ENCODE data around the gene COX19. TPM values are rescaled to one million over a fixed set of nuclear protein-coding genes. Genes with fewer than 3 reads are reported as not detected.
A peak's percentile ranks its signal among the peaks of the same experiment; 100 is the strongest.

Gene COX19
- total RNA-seq (2021) (28.9 and 29.3 TPM in 2 replicates), Bru-seq, nascent RNA (percentile 93 among the genes with signal in this experiment), BruChase-seq, experiment 1, labeled RNA remaining after a 2-hour chase (percentile 95 among the genes with signal in this experiment), BruChase-seq, experiment 2, labeled RNA remaining after a 6-hour chase (percentile 83 among the genes with signal in this experiment)
- long read RNA-seq, transcript COX19-201 (3 exons, 3,666 nt), result major isoform, 34 of 68 reads
- long read RNA-seq, partial matches to known transcripts, result 4 of 68 reads
- long read RNA-seq, other reads (novel, unspliced or antisense), result 28 of 68 reads

GRCh38 chr7:974820-975681 is at the start of gene COX19:
TSS of gene COX19 (minus strand) at chr7:975549. CDS start at chr7:975509, 40 bp downstream.
- peaks cover 51% of the 10 kb centered on the region for H3K79me2 ChIP-seq (ENCODE audit: low read depth)
- peak within 1 kb of the TSS; percentile 95 for H3K4me2 ChIP-seq
- CTCF ChIA-PET, result interaction anchor here (0.6 to 1.0 kb wide), 3 partner anchors 25 to 425 kb away, joined by 3 to 5 read pairs (median 3); no protein-coding TSS in a partner anchor
- peaks cover 48% of the 10 kb centered on the region for H4K20me1 ChIP-seq (ENCODE audit: insufficient read depth)
- H3K36me3 ChIP-seq (ENCODE audit: low read depth), result peaks cover 21% of the 10 kb centered on the region
- H3K27me3 ChIP-seq (ENCODE audit: insufficient read depth, low read depth), result no peaks in the 10 kb centered on the region
- H3K27ac ChIP-seq, result peak within 1 kb of the TSS; percentile 79
- H2AFZ ChIP-seq, result peak within 1 kb of the TSS; percentile 84
- H3K4me1 ChIP-seq (replicated peaks; ENCODE audit: insufficient read depth), result peaks cover 18% of the 10 kb centered on the region; the same call in 1 of the 2 replicates
- H3K9me3 ChIP-seq (ENCODE audit: insufficient read depth, low read depth), result no peaks in the 10 kb centered on the region
- intact Hi-C loops (cut with micrococcal nuclease; ENCODE audit: unreplicated experiment), result loop anchor here (1.0 kb wide), 1 partner anchor 61 kb away; no protein-coding TSS in a partner anchor
- no peak for TF ChIP-seq CTCF (conservative IDR thresholded peaks at IDR 0.05)
- no peak for TF ChIP-seq EZH2 (IDR thresholded peaks at IDR 0.05; ENCODE audit: low read depth)
- peak; percentile 70 to 93 for DNase-seq
- peaks cover 15% of the 10 kb centered on the region; the same call in 1 of the 2 replicates for H3F3A ChIP-seq (ENCODE audit: insufficient read depth, low read depth)
- BruUV-seq (replicated peaks), result no TSS peak
- POLR2A ChIA-PET (ENCODE audit: unreplicated experiment), result interaction anchor here (0.5 to 1.2 kb wide), 9 partner anchors 26 to 881 kb away, joined by 3 to 16 read pairs (median 4); partner anchors contain the start of genes PRKAR1B and SUN1
- peak within 1 kb of the TSS; percentile 84 for H3K4me3 ChIP-seq
- H3K9me2 ChIP-seq (ENCODE audit: insufficient read depth), result no peaks in the 10 kb centered on the region

GRCh38 chr7:1024331-1024841 is 49.0 kb upstream of the COX19 start:
- Histone ChIP-seq H3K79me2 (ENCODE audit: low read depth) (peaks cover 27% of the 10 kb centered on the region), H3K9me3 (ENCODE audit: insufficient read depth, low read depth) (no peaks in the 10 kb centered on the region), H3K4me1 (replicated peaks; ENCODE audit: insufficient read depth) (peaks cover 9% of the 10 kb centered on the region), H3K9me2 (ENCODE audit: insufficient read depth) (no peaks in the 10 kb centered on the region), H4K20me1 (ENCODE audit: insufficient read depth) (peaks cover 27% of the 10 kb centered on the region), H3K36me3 (ENCODE audit: low read depth) (no peaks in the 10 kb centered on the region), H3K4me3 (no peak overlapping the region), H3F3A (ENCODE audit: insufficient read depth, low read depth) (peaks cover 19% of the 10 kb centered on the region; the same call in 1 of the 2 replicates), H3K27ac (no peak overlapping the region), H3K4me2 (no peak overlapping the region), H2AFZ (no peak overlapping the region), H3K27me3 (ENCODE audit: insufficient read depth, low read depth) (no peaks in the 10 kb centered on the region)
- CTCF ChIA-PET, result no interaction called here
- TF ChIP-seq EZH2 (IDR thresholded peaks at IDR 0.05; ENCODE audit: low read depth), result no peak
- TF ChIP-seq CTCF (conservative IDR thresholded peaks at IDR 0.05), result no peak
- POLR2A ChIA-PET (ENCODE audit: unreplicated experiment), result no interaction called here
- intact Hi-C loops (cut with micrococcal nuclease; ENCODE audit: unreplicated experiment), result no loop called here
- DNase-seq, result no peak
- BruUV-seq (replicated peaks), result no TSS peak

GRCh38 chr7:1022801-1023465 is 47.6 kb upstream of the COX19 start:
- H3K9me3 ChIP-seq (ENCODE audit: insufficient read depth, low read depth), result no peaks in the 10 kb centered on the region
- intact Hi-C loops (cut with micrococcal nuclease; ENCODE audit: unreplicated experiment), result no loop called here
- H2AFZ ChIP-seq, result no peak overlapping the region
- H3K36me3 ChIP-seq (ENCODE audit: low read depth), result no peaks in the 10 kb centered on the region
- H3K27me3 ChIP-seq (ENCODE audit: insufficient read depth, low read depth), result no peaks in the 10 kb centered on the region
- H3F3A ChIP-seq (ENCODE audit: insufficient read depth, low read depth), result peaks cover 15% of the 10 kb centered on the region; the same call in 1 of the 2 replicates
- no peak for TF ChIP-seq CTCF (conservative IDR thresholded peaks at IDR 0.05)
- peaks cover 27% of the 10 kb centered on the region for H4K20me1 ChIP-seq (ENCODE audit: insufficient read depth)
- H3K79me2 ChIP-seq (ENCODE audit: low read depth), result peaks cover 27% of the 10 kb centered on the region
- no peaks in the 10 kb centered on the region for H3K9me2 ChIP-seq (ENCODE audit: insufficient read depth)
- 0 out of 2 replicates have a peak, but pooled peaks cover 4% of the 10 kb centered on the region for H3K4me1 ChIP-seq (replicated peaks; ENCODE audit: insufficient read depth)
- BruUV-seq (replicated peaks), result no TSS peak
- H3K4me3 ChIP-seq, result no peak overlapping the region
- ChIA-PET CTCF (no interaction called here), POLR2A (ENCODE audit: unreplicated experiment) (no interaction called here)
- no peak overlapping the region for H3K4me2 ChIP-seq
- DNase-seq, result no peak
- no peak overlapping the region for H3K27ac ChIP-seq
